Stomach smooth muscle (tissue), 2 donors: ENCODE measurements around the gene SPECC1L.

Source experiments
- H3K27ac ChIP-seq: one replicate; pipeline ENCODE4 v1.7.0; 2013; ENCODE audit warnings: mild to moderate bottlenecking, low read length, inconsistent platforms
- H3K27me3 ChIP-seq, 2 donors: one replicate each; pipeline ENCODE4 v1.7.0; 2013; ENCODE audit warnings: low read length in 2 of 2; ENCODE audit not compliant: insufficient read depth in 2 of 2, control insufficient read depth in 1 of 2
- H3K36me3 ChIP-seq, 2 donors: one replicate each; pipeline ENCODE4 v1.7.0; 2013; ENCODE audit warnings: low read length in 2 of 2; ENCODE audit not compliant: control insufficient read depth in 2 of 2, insufficient read depth in 2 of 2
- H3K4me1 ChIP-seq: one replicate; pipeline ENCODE4 v1.7.0; 2013; ENCODE audit warnings: low read length; ENCODE audit not compliant: control insufficient read depth, insufficient read depth
- H3K4me3 ChIP-seq, 2 donors: one replicate each; pipeline ENCODE4 v1.7.0; 2013; ENCODE audit warnings: low read length in 2 of 2
- H3K9ac ChIP-seq, 2 donors: one replicate each; pipeline ENCODE4 v1.7.0; 2013; ENCODE audit warnings: low read length in 2 of 2, mild to moderate bottlenecking in 1 of 2
- H3K9me3 ChIP-seq, 2 donors: one replicate each; pipeline ENCODE4 v1.7.0; 2013; ENCODE audit warnings: low read length in 2 of 2; ENCODE audit not compliant: control insufficient read depth in 2 of 2
- donor health status: healthy.
- donor health status: Pancreatic carcinoma.

Gene SPECC1L

DNA sequence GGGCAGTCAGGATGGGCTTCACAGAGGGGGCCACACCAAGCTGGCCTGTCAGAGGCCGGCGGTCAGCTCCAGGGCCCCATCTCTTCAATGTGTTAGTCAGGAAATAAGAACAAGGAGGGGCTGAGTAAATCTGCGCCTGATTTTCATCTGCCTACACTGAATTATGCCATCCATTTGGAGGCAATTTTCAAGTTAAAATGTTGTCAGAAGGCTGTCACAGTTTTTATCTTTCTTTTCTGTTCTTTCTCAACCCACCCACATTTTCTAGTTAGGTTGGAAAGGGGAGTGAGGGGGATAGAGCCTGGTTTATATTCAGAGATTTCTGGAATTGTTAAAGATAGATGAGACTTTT, 175.6 kb downstream of the SPECC1L start:
- Histone ChIP-seq H3K27me3 (no peaks in the 10 kb centered on the region), H3K4me1 (peaks cover 7% of the 10 kb centered on the region), H3K36me3 (no peaks in the 10 kb centered on the region), H3K27ac (no peak overlapping the region), H3K9ac (no peak overlapping the region), H3K4me3 (no peak overlapping the region), H3K9me3 (no peaks in the 10 kb centered on the region)

DNA sequence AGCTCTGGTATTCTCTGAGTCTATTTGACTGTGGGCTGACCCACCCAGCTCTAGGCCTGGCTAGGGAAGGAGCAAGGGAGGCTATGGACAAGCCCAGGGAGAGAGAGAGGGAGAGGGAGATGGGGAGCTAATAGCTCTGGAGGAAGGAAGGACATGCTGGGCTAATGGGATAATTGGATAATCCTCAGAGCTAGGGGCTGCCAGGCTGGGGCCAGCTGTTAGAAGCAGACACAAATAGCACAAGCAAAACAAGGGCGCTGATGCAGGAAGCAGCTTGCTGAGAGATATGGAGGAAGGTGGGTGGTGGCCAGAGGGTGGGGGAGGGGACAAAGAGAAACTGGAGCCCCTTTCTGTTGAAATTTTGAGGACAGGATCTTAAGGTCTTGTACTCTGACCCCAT, 180.0 kb downstream of the SPECC1L start:
- Histone ChIP-seq H3K9me3 (no peaks in the 10 kb centered on the region), H3K4me3 (no peak overlapping the region), H3K27ac (no peak overlapping the region), H3K9ac (no peak overlapping the region), H3K36me3 (no peaks in the 10 kb centered on the region), H3K27me3 (no peaks in the 10 kb centered on the region), H3K4me1 (peaks cover 7% of the 10 kb centered on the region)

DNA sequence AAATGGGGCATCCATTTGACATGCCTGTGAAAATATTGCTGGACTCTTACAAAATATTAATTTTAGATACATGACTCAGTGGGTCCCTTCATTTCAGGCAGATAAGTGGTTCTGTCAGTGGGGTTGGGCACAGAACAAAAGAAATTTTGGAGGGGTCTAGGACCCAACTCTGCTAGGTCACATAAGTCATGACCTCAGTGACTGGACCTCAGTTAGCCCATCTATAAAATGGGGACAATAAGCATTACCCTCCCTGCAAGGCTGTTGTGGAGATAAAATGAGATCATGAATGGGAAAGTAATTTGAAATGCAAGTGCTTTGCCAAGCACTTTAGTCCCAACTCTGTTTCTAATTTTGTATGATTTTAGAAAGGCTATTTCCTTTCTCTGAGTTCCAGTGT, 180.5 kb downstream of the SPECC1L start:
- peaks cover 7% of the 10 kb centered on the region for H3K4me1 ChIP-seq
- H3K9me3 ChIP-seq, result no peaks in the 10 kb centered on the region
- H3K4me3 ChIP-seq, result no peak overlapping the region
- no peak overlapping the region for H3K27ac ChIP-seq
- H3K27me3 ChIP-seq, result no peaks in the 10 kb centered on the region
- no peak overlapping the region for H3K9ac ChIP-seq
- no peaks in the 10 kb centered on the region for H3K36me3 ChIP-seq

DNA sequence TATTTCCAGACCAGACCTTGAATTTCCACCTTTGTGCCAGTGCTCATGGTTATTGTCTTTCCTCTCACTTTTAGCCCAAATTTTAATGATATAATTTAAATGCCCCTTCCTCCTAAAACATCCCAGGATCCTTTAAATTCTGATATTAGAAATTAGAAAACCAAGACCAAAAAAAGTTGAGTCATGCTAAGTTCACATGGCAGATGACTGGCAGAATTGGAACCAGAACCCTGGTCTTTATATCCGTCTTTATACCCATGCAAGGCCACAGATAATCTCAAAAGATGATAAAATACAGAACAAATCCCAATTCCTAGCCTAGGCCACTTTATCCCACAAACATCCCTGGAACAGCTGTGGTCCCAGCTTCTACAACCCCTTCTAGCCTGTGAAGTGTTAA, 183.2 kb downstream of the SPECC1L start:
- Histone ChIP-seq H3K9ac (no peak overlapping the region), H3K36me3 (no peaks in the 10 kb centered on the region), H3K4me3 (no peak overlapping the region), H3K4me1 (peaks cover 7% of the 10 kb centered on the region), H3K9me3 (no peaks in the 10 kb centered on the region), H3K27ac (no peak overlapping the region), H3K27me3 (no peaks in the 10 kb centered on the region)

DNA sequence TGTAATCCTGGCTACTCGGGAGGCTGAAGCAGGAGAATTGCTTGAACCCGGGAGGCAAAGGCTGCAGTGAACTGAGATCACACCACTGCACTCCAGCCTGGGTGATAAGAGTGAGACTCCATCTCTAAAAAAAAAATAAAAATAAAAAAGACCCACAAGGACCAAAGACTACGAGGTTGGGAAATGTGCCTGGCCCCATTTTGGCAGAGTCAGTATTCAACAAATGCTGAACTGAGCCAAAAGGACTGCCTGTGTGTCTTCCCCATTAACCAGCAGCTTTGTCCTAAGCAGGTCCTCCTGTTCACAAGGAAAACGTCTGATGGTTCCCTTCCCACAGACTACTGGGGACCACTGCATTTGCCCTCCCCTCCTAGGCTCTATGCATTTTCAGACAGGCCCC, 184.4 kb downstream of the SPECC1L start:
- H3K27me3 ChIP-seq, result no peaks in the 10 kb centered on the region
- H3K9me3 ChIP-seq, result no peaks in the 10 kb centered on the region
- H3K36me3 ChIP-seq, result no peaks in the 10 kb centered on the region
- H3K4me3 ChIP-seq, result no peak overlapping the region
- peaks cover 4% of the 10 kb centered on the region for H3K4me1 ChIP-seq
- no peak overlapping the region for H3K9ac ChIP-seq
- no peak overlapping the region for H3K27ac ChIP-seq

DNA sequence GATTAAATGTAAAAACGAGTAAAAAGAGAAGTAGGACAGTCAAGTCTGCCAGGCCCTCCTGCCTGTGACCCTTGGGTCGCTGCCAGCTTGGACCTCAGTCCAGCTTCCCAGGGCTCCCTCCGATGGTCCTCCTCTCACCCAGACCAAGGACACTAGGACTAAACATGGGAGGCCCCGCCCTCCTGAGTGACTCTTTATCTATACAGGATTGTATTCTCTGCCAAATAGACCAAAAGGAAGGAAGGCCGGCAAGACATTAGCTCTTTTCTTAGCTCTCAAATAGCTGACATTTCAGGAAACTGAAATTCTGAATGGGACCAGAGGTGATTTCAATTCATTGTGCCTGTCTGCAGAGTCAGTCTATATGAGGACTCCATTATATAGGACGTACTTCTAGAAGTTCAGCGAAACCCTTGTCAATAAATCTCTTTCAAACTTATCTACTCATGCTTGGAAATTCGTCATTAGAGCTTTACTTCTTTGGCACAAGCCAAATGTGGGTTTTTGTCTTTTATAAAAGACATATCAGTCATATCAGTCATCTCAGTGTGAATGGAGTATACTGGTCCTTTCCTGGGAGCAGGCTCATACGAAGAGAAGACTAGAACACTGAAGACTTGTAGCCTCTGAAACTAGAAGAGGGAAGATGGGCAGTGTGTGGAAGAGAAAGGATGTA, 185.3 kb downstream of the SPECC1L start:
- no peak overlapping the region for H3K27ac ChIP-seq
- no peaks in the 10 kb centered on the region for H3K9me3 ChIP-seq
- no peaks in the 10 kb centered on the region for H3K27me3 ChIP-seq
- H3K36me3 ChIP-seq, result no peaks in the 10 kb centered on the region
- no peak overlapping the region for H3K4me3 ChIP-seq
- H3K4me1 ChIP-seq, result no peaks in the 10 kb centered on the region
- H3K9ac ChIP-seq, result no peak overlapping the region

DNA sequence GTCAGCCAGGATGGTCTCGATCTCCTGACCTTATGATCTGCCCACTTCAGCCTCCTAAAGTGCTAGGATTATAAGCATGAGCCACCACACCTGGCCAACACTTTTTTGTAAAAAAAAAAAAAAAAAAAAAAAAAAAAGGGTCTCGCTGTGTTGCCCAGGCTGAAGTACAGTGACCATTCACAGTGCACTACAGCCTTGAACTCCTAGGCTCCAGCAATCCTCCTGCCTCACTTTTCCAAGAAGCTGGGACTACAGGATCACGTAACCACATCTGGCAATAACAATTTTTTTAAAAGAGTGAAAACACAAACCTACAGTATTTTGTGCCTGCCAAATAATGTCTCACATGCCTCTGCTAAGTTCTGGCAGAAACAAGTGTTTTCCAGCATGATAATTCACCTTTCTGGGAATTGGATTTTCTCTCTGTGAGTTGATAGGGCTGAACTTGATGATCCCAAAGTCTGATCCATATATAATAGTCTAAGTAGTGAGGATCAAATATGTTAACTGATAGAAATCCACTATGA, 187.3 kb downstream of the SPECC1L start:
- Histone ChIP-seq H3K27ac (no peak overlapping the region), H3K36me3 (no peaks in the 10 kb centered on the region), H3K27me3 (no peaks in the 10 kb centered on the region), H3K4me3 (no peak overlapping the region), H3K4me1 (no peaks in the 10 kb centered on the region), H3K9me3 (no peaks in the 10 kb centered on the region), H3K9ac (no peak overlapping the region)

DNA sequence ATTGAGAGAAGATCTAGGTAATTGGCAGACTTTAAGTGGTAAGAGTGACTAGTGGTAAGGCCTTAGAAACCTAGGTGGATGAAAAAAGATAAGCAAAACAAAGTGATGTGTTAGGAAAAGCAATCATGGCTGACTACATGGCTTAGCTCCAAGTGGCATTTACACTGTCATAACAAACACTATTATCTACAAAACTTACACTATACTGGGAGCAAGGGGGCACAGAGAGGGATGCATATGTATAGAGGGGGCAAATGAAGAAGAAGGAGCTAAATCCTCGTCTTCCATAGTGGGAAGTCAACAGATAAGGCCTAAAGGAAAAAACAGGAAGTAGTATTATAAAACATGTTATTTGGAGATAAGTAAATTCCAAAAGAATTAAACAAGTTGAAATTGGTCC, 189.3 kb downstream of the SPECC1L start:
- no peak overlapping the region for H3K9ac ChIP-seq
- no peak overlapping the region for H3K27ac ChIP-seq
- H3K9me3 ChIP-seq, result no peaks in the 10 kb centered on the region
- no peaks in the 10 kb centered on the region for H3K36me3 ChIP-seq
- H3K27me3 ChIP-seq, result no peaks in the 10 kb centered on the region
- no peak overlapping the region for H3K4me3 ChIP-seq
- no peaks in the 10 kb centered on the region for H3K4me1 ChIP-seq

DNA sequence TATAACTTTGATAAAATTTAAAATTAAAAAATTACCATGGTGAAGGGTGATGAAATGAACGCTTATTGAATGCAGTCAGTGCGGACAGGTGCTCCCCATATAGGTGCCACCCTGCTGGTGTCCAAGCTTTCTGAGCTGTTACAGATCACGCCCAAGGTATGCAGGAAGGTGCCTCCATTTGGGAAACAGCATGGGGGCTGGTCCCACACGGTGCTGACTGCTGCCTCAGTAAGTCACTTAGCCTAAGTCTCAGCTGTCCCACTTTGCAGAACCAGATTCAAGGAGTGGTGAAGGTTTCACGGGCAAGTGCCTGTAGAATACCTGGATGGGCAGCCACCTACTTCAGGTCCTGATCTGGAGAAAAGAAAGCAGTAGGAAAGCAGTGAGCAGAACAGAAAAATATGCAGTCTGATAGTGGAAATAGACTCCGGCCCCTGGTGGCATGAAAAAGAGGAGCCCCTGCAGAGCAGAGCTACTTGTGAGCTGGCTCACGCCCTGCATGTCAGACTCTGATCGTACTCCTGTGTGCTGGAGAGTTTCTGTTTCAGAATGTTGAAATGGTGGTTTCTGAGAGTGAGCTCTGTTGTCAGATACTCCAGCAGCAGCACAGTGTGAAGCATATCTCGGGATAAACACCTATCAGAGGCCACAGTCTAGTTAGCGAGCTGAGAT, 189.9 kb downstream of the SPECC1L start:
- Histone ChIP-seq H3K27ac (no peak overlapping the region), H3K9ac (no peak overlapping the region)

DNA sequence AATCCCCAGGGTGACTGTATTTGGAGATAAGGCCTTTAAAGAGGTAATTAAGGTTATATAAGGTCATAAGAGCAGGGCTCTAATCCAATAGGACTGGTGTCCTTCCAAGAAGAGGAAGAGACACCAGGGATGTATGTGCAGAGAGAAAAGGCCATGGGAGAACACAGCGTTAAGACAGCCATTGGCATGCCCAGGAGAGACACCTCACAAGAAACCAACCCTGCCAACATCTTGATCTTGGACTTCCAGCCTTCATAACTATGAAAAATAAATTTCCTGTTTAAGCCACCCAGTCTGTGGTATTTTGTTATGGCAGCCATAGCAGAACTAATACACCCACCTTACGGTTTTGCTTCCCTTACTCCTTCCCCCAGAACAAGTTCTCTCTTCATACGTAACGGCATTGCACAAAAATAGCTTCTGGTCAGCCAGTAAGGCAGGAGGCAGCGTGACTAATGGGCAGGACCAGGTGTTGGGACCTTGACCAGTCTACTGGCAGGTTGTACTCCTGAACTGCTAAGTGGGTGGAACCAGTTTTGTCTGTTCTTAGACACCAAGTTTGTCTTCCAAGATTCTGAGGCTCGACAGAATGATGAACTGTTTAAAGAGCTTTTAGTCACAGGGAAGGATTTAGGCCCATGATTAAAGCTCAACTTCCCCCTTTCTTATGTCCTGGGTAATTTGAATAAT, 192.6 kb downstream of the SPECC1L start:
- Histone ChIP-seq H3K36me3 (no peaks in the 10 kb centered on the region), H3K9ac (no peak overlapping the region), H3K27ac (no peak overlapping the region), H3K9me3 (no peaks in the 10 kb centered on the region), H3K27me3 (no peaks in the 10 kb centered on the region), H3K4me3 (no peak overlapping the region), H3K4me1 (peaks cover 12% of the 10 kb centered on the region)

More for the DNA sequence above, 189.9 kb downstream of the SPECC1L start:
- Histone ChIP-seq H3K27me3 (no peaks in the 10 kb centered on the region), H3K9me3 (no peaks in the 10 kb centered on the region), H3K36me3 (no peaks in the 10 kb centered on the region), H3K4me1 (no peaks in the 10 kb centered on the region), H3K4me3 (no peak overlapping the region)

DNA sequence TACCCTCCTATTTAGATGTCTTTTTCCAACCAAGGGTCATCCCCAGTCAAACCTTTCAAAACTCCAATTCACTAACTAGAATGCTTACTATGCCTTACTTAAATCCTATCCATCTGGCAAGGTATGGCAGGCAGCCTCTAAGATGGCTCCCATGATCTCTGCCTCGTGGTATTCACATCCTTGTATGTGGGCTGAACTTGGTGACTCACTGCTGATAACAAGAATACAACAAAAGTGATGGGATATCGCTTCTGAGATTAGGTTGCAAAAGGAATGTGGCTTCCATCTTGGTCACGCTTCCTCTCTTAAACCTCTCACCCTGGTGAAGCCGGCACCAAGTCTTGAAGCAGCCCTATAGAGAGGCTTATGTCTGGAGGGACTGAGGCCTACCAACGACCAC, 194.9 kb downstream of the SPECC1L start:
- H3K27ac ChIP-seq, result no peak overlapping the region
- H3K36me3 ChIP-seq, result no peaks in the 10 kb centered on the region
- no peak overlapping the region for H3K4me3 ChIP-seq

More for the DNA sequence above, 194.9 kb downstream of the SPECC1L start:
- no peaks in the 10 kb centered on the region for H3K9me3 ChIP-seq
- H3K27me3 ChIP-seq, result no peaks in the 10 kb centered on the region
- no peak overlapping the region for H3K9ac ChIP-seq
- peaks cover 12% of the 10 kb centered on the region for H3K4me1 ChIP-seq
